H1 (cell line): Measurements from ENCODE around the gene BCAS3. TPM values are rescaled to one million over a fixed set of nuclear protein-coding genes. Genes with fewer than 3 reads are reported as not detected.
A peak's percentile ranks its signal among the peaks of the same experiment; 100 is the strongest.

Experiments used
- CTCF ChIA-PET: fragments of 300-600 bp; sonication (Branson Sonifier 250); formaldehyde crosslinking; loops from one replicate; lab custom pipeline; 2021; ENCODE audit not compliant: partially characterized antibody; lab: Charles Lee
- POLR2A ChIA-PET: fragments of 300-600 bp; sonication (Branson Sonifier 250); formaldehyde crosslinking; loops from one replicate; lab custom pipeline; 2021; ENCODE audit warnings: inconsistent platforms; ENCODE audit not compliant: partially characterized antibody; lab: Charles Lee
- DNase-seq, 2 experiments: peaks; one replicate each; pipeline versions ENCODE4 v3.0.0 to v3.0.0-alpha.2; 2010 to 2022; ENCODE audit warnings: low spot score in 2 of 2, low read depth in 1 of 2, mixed read lengths in 1 of 2
- FAIRE-seq: peaks from 2 replicates; lab custom pipeline; 2011; peaks lifted over from hg19 to GRCh38; lab: Jason Lieb, UNC
- H2AFZ ChIP-seq: 2 replicates; pipeline ENCODE4 v1.8.1; 2012; ENCODE audit warnings: low read length, inconsistent platforms
- H2AK5ac ChIP-seq: 2 replicates; pipeline ENCODE4 v1.6.1; 2013; ENCODE audit warnings: low read depth, low read length
- H2BK120ac ChIP-seq: replicated peaks from 2 replicates; pipeline ENCODE3; 2013; ENCODE audit warnings: low read depth, low read length, inconsistent platforms
- H2BK12ac ChIP-seq: 2 replicates; pipeline ENCODE4 v1.6.1; 2013; ENCODE audit warnings: low read depth, low read length
- H2BK15ac ChIP-seq: 2 replicates; pipeline ENCODE4 v1.6.1; 2013; ENCODE audit warnings: low read length
- H2BK20ac ChIP-seq: 2 replicates; pipeline ENCODE4 v1.6.1; 2013; ENCODE audit warnings: low read length
- H2BK5ac ChIP-seq: 2 replicates; pipeline ENCODE4 v1.6.1; 2013; ENCODE audit warnings: low read depth, low read length
- H3K14ac ChIP-seq: 2 replicates; pipeline ENCODE4 v1.6.1; 2013; ENCODE audit warnings: inconsistent platforms; ENCODE audit not compliant: insufficient read length
- H3K18ac ChIP-seq: 2 replicates; pipeline ENCODE4 v1.6.1; 2013; ENCODE audit warnings: low read length; ENCODE audit errors: extremely low read depth
- H3K23ac ChIP-seq: 2 replicates; pipeline ENCODE4 v1.6.1; 2013; ENCODE audit warnings: inconsistent platforms; ENCODE audit not compliant: insufficient read length
- H3K23me2 ChIP-seq: 2 replicates; pipeline ENCODE4 v1.6.1; 2013; ENCODE audit warnings: low read depth, low read length
- H3K27ac ChIP-seq: 2 replicates; pipeline ENCODE4 v1.6.1; 2011; ENCODE audit warnings: low read depth, low read length, inconsistent platforms
- H3K27me3 ChIP-seq, 4 experiments: replicated peaks in 1 of 4; 1 replicate in 1 of 4; 2 replicates in 3 of 4; pipeline versions ENCODE4 v1.6.1 to v1.8.1; 2011 to 2013; ENCODE audit warnings: low read length in 3 of 4, mild to moderate bottlenecking in 3 of 4, inconsistent platforms in 2 of 4, mixed read lengths in 2 of 4, moderate library complexity in 1 of 4; ENCODE audit not compliant: control insufficient read depth in 3 of 4, insufficient read depth in 3 of 4; ENCODE audit errors: extremely low read depth in 1 of 4
- H3K36me3 ChIP-seq, 4 experiments: 2 replicates each; pipeline versions ENCODE4 v1.6.1 to v1.8.1; 2011 to 2013; ENCODE audit warnings: mild to moderate bottlenecking in 4 of 4, low read length in 3 of 4, moderate library complexity in 2 of 4, control low read depth in 1 of 4, inconsistent platforms in 1 of 4; ENCODE audit not compliant: insufficient read depth in 4 of 4, control insufficient read depth in 2 of 4
- H3K4ac ChIP-seq: replicated peaks from 2 replicates; pipeline ENCODE3; 2013; ENCODE audit warnings: low read length, low read depth, mixed read lengths, inconsistent platforms; ENCODE audit not compliant: insufficient read length
- H3K4me1 ChIP-seq, 4 experiments: replicated peaks in 1 of 4; 1 replicate in 1 of 4; 2 replicates in 3 of 4; pipeline versions ENCODE4 v1.6.1 to v1.8.1; 2011 to 2013; ENCODE audit warnings: low read length in 3 of 4, inconsistent platforms in 2 of 4, mixed read lengths in 1 of 4; ENCODE audit not compliant: insufficient read depth in 4 of 4, control insufficient read depth in 3 of 4
- H3K4me2 ChIP-seq, 2 experiments: 2 replicates each; pipeline versions ENCODE4 v1.6.1 to v1.8.1; 2011 to 2013; ENCODE audit warnings: low read depth in 2 of 2, low read length in 2 of 2, control low read depth in 1 of 2, inconsistent platforms in 1 of 2, mild to moderate bottlenecking in 1 of 2; ENCODE audit not compliant: insufficient read depth in 1 of 2
- H3K4me3 ChIP-seq, 4 experiments: fragments of 200-600, 300-600 bp in 1 of 4; sonication (generic), shearing (Covaris generic), sonication (Bioruptor Twin) in 1 of 4; 2 replicates each; pipeline versions ENCODE4 v1.5.1 to v1.8.1; 2011 to 2016; ENCODE audit warnings: low read length in 4 of 4, low read depth in 3 of 4, control low read depth in 2 of 4, inconsistent platforms in 2 of 4, mild to moderate bottlenecking in 2 of 4, mixed read lengths in 1 of 4, moderate library complexity in 1 of 4; ENCODE audit not compliant: insufficient read depth in 2 of 4; ENCODE audit errors: extremely low read depth in 1 of 4
- H3K56ac ChIP-seq: replicated peaks from 2 replicates; pipeline ENCODE3; 2013; ENCODE audit warnings: low read depth, mild to moderate bottlenecking, mixed read lengths, low read length, inconsistent platforms; ENCODE audit not compliant: insufficient read length
- H3K79me1 ChIP-seq: 2 replicates; pipeline ENCODE4 v1.6.1; 2013; ENCODE audit warnings: low read depth, low read length, control low read depth
- H3K79me2 ChIP-seq, 2 experiments: 2 replicates each; pipeline versions ENCODE4 v1.6.1 to v1.8.1; 2012 to 2013; ENCODE audit warnings: low read length in 2 of 2, mild to moderate bottlenecking in 2 of 2, inconsistent platforms in 1 of 2; ENCODE audit not compliant: insufficient read depth in 2 of 2, control insufficient read depth in 1 of 2
- H3K9ac ChIP-seq, 4 experiments: replicated peaks in 1 of 4; 1 replicate in 1 of 4; 2 replicates in 3 of 4; pipeline versions ENCODE4 v1.6.1 to v1.8.1; 2011 to 2013; ENCODE audit warnings: low read depth in 3 of 4, low read length in 3 of 4, control low read depth in 2 of 4, mild to moderate bottlenecking in 2 of 4, moderate library complexity in 2 of 4, inconsistent platforms in 1 of 4; ENCODE audit errors: extremely low read depth in 1 of 4
- H3K9me3 ChIP-seq, 2 experiments: 2 replicates each; pipeline versions ENCODE4 v1.6.1 to v1.8.1; 2012 to 2013; ENCODE audit warnings: mild to moderate bottlenecking in 2 of 2, moderate library complexity in 2 of 2, control low read depth in 1 of 2, inconsistent platforms in 1 of 2, low read depth in 1 of 2, low read length in 1 of 2, mixed read lengths in 1 of 2; ENCODE audit not compliant: insufficient read depth in 2 of 2
- H4K20me1 ChIP-seq, 2 experiments: replicated peaks in 1 of 2; 2 replicates each; pipeline versions ENCODE3 to v1.8.1; 2011 to 2013; ENCODE audit warnings: inconsistent platforms in 2 of 2, low read length in 2 of 2, mild to moderate bottlenecking in 1 of 2; ENCODE audit not compliant: insufficient read depth in 2 of 2, control insufficient read depth in 1 of 2
- H4K5ac ChIP-seq: 2 replicates; pipeline ENCODE4 v1.6.1; 2013; ENCODE audit warnings: low read length, low read depth, mixed read lengths, inconsistent platforms; ENCODE audit not compliant: insufficient read length
- H4K8ac ChIP-seq: 2 replicates; pipeline ENCODE4 v1.8.0; 2013; ENCODE audit warnings: mild to moderate bottlenecking, moderate library complexity, low read length, inconsistent platforms; ENCODE audit not compliant: insufficient read depth; ENCODE audit errors: extremely low read depth
- H4K91ac ChIP-seq: replicated peaks from 2 replicates; pipeline ENCODE3; 2013; ENCODE audit warnings: low read length, mixed read lengths, inconsistent platforms; ENCODE audit not compliant: insufficient read length
- EP300 ChIP-seq, 2 experiments: IDR thresholded peaks; 1 replicate in 1 of 2; 2 replicates in 1 of 2; pipeline ENCODE4 v1.6.1; 2011 to 2012; ENCODE audit warnings: low read depth in 2 of 2, low read length in 2 of 2, mild to moderate bottlenecking in 2 of 2, borderline replicate concordance in 1 of 2, inconsistent platforms in 1 of 2, moderate library complexity in 1 of 2
- GABPA ChIP-seq: IDR thresholded peaks from 2 replicates; pipeline ENCODE4 v1.6.1; 2011; ENCODE audit warnings: mild to moderate bottlenecking, low read length, moderate library complexity, borderline replicate concordance; ENCODE audit not compliant: insufficient read depth
- MAFK ChIP-seq: IDR thresholded peaks from 2 replicates; pipeline ENCODE4 v1.6.1; 2012; ENCODE audit warnings: low read depth, mild to moderate bottlenecking, improper control_type of control experiment, low read length
- PHF8 ChIP-seq: fragments of 200-600 bp; sonication (generic); conservative IDR thresholded peaks from 2 replicates; pipeline ENCODE4 v1.7.1; 2012; ENCODE audit warnings: low read depth, mild to moderate bottlenecking, inconsistent platforms, low read length, moderate library complexity
- RNF2 ChIP-seq: fragments of 200-900, 300-1000 bp; sonication (generic); IDR thresholded peaks from 2 replicates; pipeline ENCODE4 v1.7.1; 2016; ENCODE audit warnings: borderline replicate concordance, low read depth, mild to moderate bottlenecking, antibody characterized with exemption, low read length; ENCODE audit not compliant: poor library complexity, severe bottlenecking; ENCODE audit errors: missing control alignments
- SIRT6 ChIP-seq: IDR thresholded peaks from one replicate; pipeline ENCODE4 v1.7.1; 2012; ENCODE audit warnings: low read length, inconsistent platforms
- SP2 ChIP-seq: IDR thresholded peaks from 2 replicates; pipeline ENCODE4 v1.6.1; 2012; ENCODE audit warnings: mild to moderate bottlenecking, low read length, inconsistent platforms
- WGBS, 2 experiments: shearing (Covaris generic) in 1 of 2; methylation state at CpG; one replicate each; pipeline versions ENCODE4 v1.1.6 to v1.1.7; 2013 to 2015; ENCODE audit warnings: low lambda C conversion rate in 2 of 2, mixed read lengths in 2 of 2, inconsistent platforms in 1 of 2, low coverage in 1 of 2, missing lambda C conversion rate in 1 of 2; ENCODE audit not compliant: insufficient replicate concordance in 2 of 2, insufficient coverage in 1 of 2, insufficient read length in 1 of 2; ENCODE audit errors: extremely low coverage in 1 of 2, missing lambda C conversion rate in 1 of 2; 5-methylcytosine and 5-hydroxymethylcytosine counted together
- polyA plus RNA-seq, 7 experiments: library from polyadenylated mRNA; depleted of rRNA in 3 of 7; stranded (reverse) in 5 of 7; unstranded in 2 of 7; fragments of >200 nt in 5 of 7; fragments of 200-250 nt in 2 of 7; gene quantifications; 1 replicate in 5 of 7; 2 replicates in 1 of 7; 4 replicates in 1 of 7; pipeline versions ENCODE4 v1.2.1 to v1.2.3, GENCODE V29; 2011 to 2013; ENCODE audit warnings: missing spikeins in 2 of 7, mixed read lengths in 2 of 7
- total RNA-seq: library from RNA; stranded (reverse); fragmentation: NEBNext Ultra II Directional; extraction: Animal tissue kit (Norgen Biotek cat#: 25700); gene quantifications from 2 replicates; pipeline ENCODE4 v1.2.1, GENCODE V29; 2021
- TF ChIP-seq, protein P1 (sequence below), 3 experiments: IDR thresholded peaks; 1 replicate in 2 of 3; 2 replicates in 1 of 3; pipeline versions ENCODE4 v1.5.1 to v1.6.1; 2011; ENCODE audit warnings: low read length in 3 of 3, mild to moderate bottlenecking in 3 of 3, inconsistent platforms in 2 of 3, low read depth in 1 of 3, moderate library complexity in 1 of 3; ENCODE audit not compliant: insufficient read depth in 1 of 3; ENCODE audit errors: control extremely low read depth in 1 of 3

The BCAS3 gene
- total and polyA plus RNA-seq, 2 of the 8 experiments (the other 6 are each of a cell fraction or from before 2014, with no cell fraction given) = 9.9 to 13.3 TPM

DNA sequence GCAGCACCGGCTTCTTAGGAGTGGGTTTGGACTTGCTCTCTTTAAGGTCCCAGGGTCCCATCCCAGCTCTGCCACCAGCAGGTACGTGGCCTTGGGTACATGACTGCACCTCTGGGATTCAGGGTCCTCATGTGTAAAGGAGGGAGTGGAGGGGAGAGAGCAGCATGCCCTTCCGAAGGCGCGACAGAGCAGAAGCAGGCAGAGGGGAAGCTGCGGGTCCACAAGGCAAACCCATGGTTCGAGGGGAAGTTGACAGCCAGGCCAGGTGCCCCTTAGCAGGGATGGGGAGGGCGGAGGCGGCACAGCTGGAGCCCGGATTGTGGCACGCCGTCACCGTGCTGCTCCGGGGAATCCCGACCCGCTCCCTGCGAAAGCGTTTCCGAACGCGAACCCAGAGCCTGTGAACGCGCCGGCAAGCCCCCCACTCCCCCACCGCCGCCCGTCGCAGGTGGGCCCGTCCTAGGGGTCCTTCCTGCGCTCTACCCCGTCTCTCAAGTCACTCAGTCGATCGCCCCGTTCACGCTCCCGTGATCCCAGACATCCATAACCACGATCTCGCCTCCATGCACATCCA, 717.8 kb downstream of the BCAS3 start:
- DNase-seq (peak in 1 of 2 experiments; percentile 70), FAIRE-seq (no peak)
- CTCF ChIA-PET = interaction anchor here (0.6 to 3.3 kb wide), 10 partner anchors 11 to 1781 kb away, joined by 3 to 31 read pairs (median 4); no protein-coding TSS in a partner anchor
- H2BK20ac ChIP-seq = no peak overlapping the region
- peak overlapping the region in 3 of 4 experiments; percentile 27 to 51 (median 34); a peak in 6 of 8 replicates for H3K4me3 ChIP-seq
- 10% methylated on average over 18 of the region's 38 CpGs; no CpG with 5 or more reads in 1 of the 2 experiments for WGBS, 2 experiments
- no peaks in the 10 kb centered on the region for H3K9me3 ChIP-seq
- no peak overlapping the region for H2AK5ac ChIP-seq
- peak overlapping the region; percentile 44 for H3K4ac ChIP-seq
- H3K56ac ChIP-seq = no peak overlapping the region
- no peak overlapping the region for H2AFZ ChIP-seq
- H3K79me2 ChIP-seq = no peaks in the 10 kb centered on the region
- peaks cover 0 to 24% (median 13%) of the 10 kb centered on the region in 4 experiments; a peak in 5 of 7 replicates for H3K4me1 ChIP-seq
- no peak overlapping the region for H2BK15ac ChIP-seq
- H3K18ac ChIP-seq = no peak overlapping the region; the same call in 1 of the 2 replicates
- H3K14ac ChIP-seq = no peak overlapping the region
- H3K27me3 ChIP-seq = peaks cover 66 to 81% (median 77%) of the 10 kb centered on the region in 4 experiments
- H3K27ac ChIP-seq = no peak overlapping the region
- peaks cover 12 to 34% of the 10 kb centered on the region in 2 experiments for H4K20me1 ChIP-seq
- no peaks in the 10 kb centered on the region; the same call in 1 of the 2 replicates for H3K23me2 ChIP-seq
- no peak overlapping the region for H4K91ac ChIP-seq
- peak overlapping the region; percentile 65 to 71 for H3K4me2 ChIP-seq
- H2BK12ac ChIP-seq = no peak overlapping the region
- POLR2A ChIA-PET = interaction anchor here (1.0 to 2.1 kb wide), 2 partner anchors 9 to 62 kb away, joined by 3 to 4 read pairs; no protein-coding TSS in a partner anchor
- no peak overlapping the region for H2BK5ac ChIP-seq
- no peak overlapping the region for H4K5ac ChIP-seq
- no peak overlapping the region for H3K9ac ChIP-seq
- no peak overlapping the region for H2BK120ac ChIP-seq
- H3K79me1 ChIP-seq = no peaks in the 10 kb centered on the region
- H3K36me3 ChIP-seq = peaks cover 0 to 6% (median 0%) of the 10 kb centered on the region in 4 experiments; a peak in 1 of 8 replicates
- H4K8ac ChIP-seq = peak overlapping the region; percentile 47
- no peak overlapping the region for H3K23ac ChIP-seq
- no peak for TF ChIP-seq SP2
- no peak for TF ChIP-seq SIRT6
- no peak for TF ChIP-seq PHF8
- no peak for TF ChIP-seq MAFK
- no peak for TF ChIP-seq GABPA
- TF ChIP-seq EP300 (IDR thresholded peaks at IDR 0.05; ENCODE audit: borderline replicate concordance in 1 of 2, low read depth in 2 of 2, low read length in 2 of 2) = 0 out of 3 replicates have a peak, but pooled peaks of 1 of the 2 experiments have one; percentile 23
- no peak for TF ChIP-seq RNF2
- TF ChIP-seq, protein P1, sequence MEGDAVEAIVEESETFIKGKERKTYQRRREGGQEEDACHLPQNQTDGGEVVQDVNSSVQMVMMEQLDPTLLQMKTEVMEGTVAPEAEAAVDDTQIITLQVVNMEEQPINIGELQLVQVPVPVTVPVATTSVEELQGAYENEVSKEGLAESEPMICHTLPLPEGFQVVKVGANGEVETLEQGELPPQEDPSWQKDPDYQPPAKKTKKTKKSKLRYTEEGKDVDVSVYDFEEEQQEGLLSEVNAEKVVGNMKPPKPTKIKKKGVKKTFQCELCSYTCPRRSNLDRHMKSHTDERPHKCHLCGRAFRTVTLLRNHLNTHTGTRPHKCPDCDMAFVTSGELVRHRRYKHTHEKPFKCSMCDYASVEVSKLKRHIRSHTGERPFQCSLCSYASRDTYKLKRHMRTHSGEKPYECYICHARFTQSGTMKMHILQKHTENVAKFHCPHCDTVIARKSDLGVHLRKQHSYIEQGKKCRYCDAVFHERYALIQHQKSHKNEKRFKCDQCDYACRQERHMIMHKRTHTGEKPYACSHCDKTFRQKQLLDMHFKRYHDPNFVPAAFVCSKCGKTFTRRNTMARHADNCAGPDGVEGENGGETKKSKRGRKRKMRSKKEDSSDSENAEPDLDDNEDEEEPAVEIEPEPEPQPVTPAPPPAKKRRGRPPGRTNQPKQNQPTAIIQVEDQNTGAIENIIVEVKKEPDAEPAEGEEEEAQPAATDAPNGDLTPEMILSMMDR (IDR thresholded peaks at IDR 0.05; ENCODE audit: control extremely low read depth in 1 of 3, insufficient read depth in 1 of 3, low read depth in 1 of 3, low read length in 3 of 3) = no peak
